ENCODE measurements around the gene RUNX1. TPM values are rescaled to one million over a fixed set of nuclear protein-coding genes. Genes with fewer than 3 reads are reported as not detected.

Gene RUNX1
- total and polyA plus RNA-seq, 7 experiments from 2014 or later, result 27.9 to 154 (median 85.1) TPM

DNA sequence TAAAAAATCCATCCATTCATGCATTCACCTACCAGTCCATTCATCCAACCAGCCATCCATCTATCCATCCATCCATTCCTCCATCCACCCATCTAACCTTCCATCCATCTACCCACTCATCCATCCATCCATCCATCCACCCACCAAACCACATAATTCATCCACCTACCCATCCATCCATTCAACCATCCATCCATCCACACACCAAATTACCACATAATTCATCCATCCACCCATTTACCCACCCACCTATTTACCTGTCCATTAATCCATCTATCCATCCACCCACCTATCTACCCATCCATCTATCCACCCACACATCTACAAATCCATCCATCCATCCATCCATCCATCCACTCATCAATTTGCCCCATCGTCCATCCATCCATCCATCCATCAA lies 308.9 kb downstream of the RUNX1 start:
- Mint-ChIP-seq H3K36me3 (no peaks in the 10 kb centered on the region), H3K27me3 (peaks cover 0 to 23% (median 7%) of the 10 kb centered on the region in 5 donors), H3K27ac (no peak overlapping the region), H3K4me3 (no peak overlapping the region), H3K4me1 (no peaks in the 10 kb centered on the region), H3K9me3 (peaks cover 0 to 2% (median 0%) of the 10 kb centered on the region in 11 donors)
- intact Hi-C loops (cut with micrococcal nuclease), result no loop called here
- Histone ChIP-seq H3K27me3 (ENCODE audit: control insufficient read depth in 2 of 2, insufficient read depth in 2 of 2, low read length in 2 of 2) (peaks cover 0 to 3% of the 10 kb centered on the region in 2 donors), H3K27ac (ENCODE audit: low read depth, low read length) (no peak overlapping the region), H3K9me3 (ENCODE audit: control insufficient read depth in 2 of 3, low read length in 3 of 3) (no peaks in the 10 kb centered on the region), H3K36me3 (ENCODE audit: control insufficient read depth in 2 of 3, insufficient read depth in 3 of 3, low read length in 3 of 3) (no peaks in the 10 kb centered on the region), H3K4me3 (ENCODE audit: low read length) (no peak overlapping the region), H3K4me1 (ENCODE audit: control insufficient read depth in 2 of 2, insufficient read depth in 2 of 2, low read length in 2 of 2) (no peaks in the 10 kb centered on the region)
- CTCF ChIA-PET, result no interaction called here
- ATAC-seq, result no peak
- DNase-seq, result no peak
- POLR2A ChIA-PET, result no interaction called here

Measured in naive thymus-derived CD4-positive, alpha-beta T cell (primary cell).